HG03108 (cell line): ENCODE results near the gene ADGRG3.
"Not testable (repeated sequence)": the region's sequence is repeated elsewhere in the genome, so short reads cannot be mapped to it uniquely, and the experiment has no call there.

ENCODE experiments used
- ATAC-seq: cut with Tn5 transposase; IDR thresholded peaks from one replicate; pipeline ENCODE4 v1.9.1; 2021; ENCODE audit warnings: moderate library complexity; ENCODE audit not compliant: unreplicated experiment

ADGRG3 gene

DNA sequence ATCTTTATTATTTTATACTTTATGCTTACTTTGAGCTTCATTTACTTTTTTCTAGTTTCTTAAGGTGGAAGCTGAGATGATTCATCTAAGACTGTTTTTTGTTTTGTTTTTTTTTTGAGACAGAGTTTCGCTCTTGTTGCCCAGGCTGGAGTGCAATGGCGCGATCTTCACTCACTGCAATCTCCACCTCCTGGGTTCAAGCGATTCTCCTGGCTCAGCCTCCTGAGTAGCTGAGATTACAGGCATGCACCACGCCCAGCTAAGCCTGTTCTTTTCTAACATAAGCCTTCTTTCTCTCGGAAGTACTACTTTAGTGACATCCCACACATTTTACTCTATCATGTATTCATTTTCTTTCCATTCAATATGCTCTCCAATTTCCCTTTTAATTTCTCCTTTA is 44.5 kb downstream of the ADGRG3 start:
- not testable (repeated sequence) for ATAC-seq

- no peak for ATAC-seq
These were observed 45.5 kb downstream of the ADGRG3 start for GRCh38 chr16:57713596-57713995.

DNA sequence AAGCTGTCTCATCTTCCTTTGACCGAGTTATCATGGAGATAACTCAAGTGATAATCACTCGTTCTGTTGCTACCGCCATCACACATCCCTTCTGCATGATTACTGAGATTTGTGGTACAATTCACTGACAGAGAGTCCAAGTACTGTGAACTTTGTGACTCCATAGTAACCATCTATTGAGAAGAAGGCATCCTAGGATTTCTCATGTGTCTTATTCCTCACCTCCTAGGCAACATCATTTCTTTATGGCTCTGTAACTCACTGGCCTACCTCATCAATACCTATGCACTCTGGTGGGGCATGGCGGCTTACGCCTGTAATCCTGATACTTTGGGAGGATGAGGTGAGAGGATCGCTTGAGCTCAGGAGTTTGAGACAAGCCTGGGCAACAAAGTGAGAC is 45.9 kb downstream of the ADGRG3 start:
- ATAC-seq: no peak

DNA sequence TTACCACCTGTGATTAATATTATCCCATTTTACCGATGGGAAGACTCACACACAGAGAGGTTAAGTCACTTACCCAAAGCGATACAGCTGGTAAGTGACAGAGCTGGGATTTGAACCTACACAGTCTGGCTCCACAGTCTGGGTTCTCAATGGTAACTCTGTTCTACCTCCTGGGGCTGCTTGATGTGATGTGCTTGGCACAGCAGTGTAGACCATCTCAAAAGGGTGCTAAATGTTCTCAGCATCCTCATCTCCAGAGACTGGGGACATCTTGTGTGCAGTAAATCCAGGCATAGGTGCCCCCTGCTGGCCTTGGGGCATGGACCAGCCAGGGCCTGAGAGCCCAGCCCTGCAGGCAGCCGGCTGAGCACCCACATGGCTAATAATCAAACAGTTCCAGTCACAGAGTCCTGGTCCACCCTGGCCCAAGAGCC is 52.1 kb downstream of the ADGRG3 start:
- no peak for ATAC-seq

GRCh38 chr16:57721356-57722209 is 53.5 kb downstream of the ADGRG3 start:
- ATAC-seq: no peak

DNA sequence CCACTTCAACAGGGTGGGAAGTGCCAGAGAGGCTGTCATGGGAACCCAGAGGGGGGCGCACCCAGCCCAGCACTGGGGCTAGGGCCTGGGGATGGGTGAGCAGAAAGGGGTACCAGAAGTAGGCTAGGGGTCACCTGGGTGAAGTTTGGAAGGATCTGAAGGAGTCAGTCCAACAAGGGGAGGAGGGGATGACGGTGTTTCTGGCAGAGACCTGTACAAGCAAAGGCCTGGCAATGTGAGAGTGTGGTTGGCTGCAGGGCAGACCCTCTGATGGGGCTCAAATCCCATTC is 54.0 kb downstream of the ADGRG3 start:
- no peak for ATAC-seq

DNA sequence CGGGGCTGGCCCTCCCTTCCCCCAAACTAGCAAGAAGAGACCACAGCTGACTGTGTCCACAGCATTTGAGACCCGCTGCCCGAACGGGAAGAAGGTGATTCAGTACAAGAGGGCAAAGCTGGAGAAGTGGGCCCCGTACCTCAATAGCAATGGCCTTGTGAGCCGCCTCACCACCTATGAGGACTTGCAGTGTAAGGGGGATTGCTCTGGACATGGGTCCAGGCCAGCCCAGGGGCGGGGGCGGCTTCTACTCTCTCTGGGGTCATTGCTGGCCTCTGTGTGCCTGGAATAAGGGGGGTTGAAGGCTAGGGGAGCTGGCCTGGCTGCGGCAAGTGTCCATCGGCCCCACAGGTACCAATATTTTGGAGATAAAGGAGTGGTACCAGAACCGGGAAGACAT is 54.5 kb downstream of the ADGRG3 start:
- ATAC-seq: no peak

- no peak for ATAC-seq
These were observed 55.1 kb downstream of the ADGRG3 start for GRCh38 chr16:57723170-57723569.

DNA sequence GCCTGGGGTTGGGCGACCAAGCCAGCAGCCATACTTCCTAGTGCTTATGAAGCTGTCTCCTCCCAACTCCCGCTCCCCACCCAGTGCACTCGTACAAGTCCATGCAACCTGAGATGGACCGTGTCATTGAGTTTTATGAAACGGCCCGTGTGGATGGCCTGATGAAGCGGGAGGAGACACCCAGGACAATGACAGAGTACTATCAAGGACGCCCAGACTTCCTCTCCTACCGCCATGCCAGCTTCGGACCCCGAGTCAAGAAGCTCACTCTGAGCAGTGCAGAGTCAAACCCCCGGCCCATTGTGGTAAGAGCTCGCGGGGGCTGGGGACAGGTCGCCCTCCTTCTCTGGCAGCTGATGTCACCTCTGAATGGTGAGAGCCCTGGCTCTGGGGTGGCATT is 56.4 kb downstream of the ADGRG3 start:
- ATAC-seq: no peak

DNA sequence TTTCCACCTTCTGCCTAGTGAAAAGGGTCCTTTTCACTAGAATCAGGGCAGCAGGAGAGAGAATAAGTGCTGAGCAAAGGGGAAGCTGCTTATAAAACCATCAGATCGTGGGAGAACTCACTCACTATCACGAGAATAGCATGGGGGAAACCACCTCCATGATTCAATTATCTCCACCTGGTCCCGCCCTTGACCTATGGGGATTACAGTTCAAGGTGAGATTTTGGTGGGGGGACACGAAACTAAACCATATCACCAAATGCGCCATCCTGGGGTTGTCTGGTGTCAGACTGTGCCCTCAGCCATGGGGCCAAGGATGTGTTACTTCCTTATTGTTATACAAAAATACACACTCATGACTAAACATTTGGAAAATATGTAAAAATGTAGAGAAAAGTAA is 57.0 kb downstream of the ADGRG3 start:
- ATAC-seq: no peak

- no peak for ATAC-seq
These were observed 57.4 kb downstream of the ADGRG3 start for GRCh38 chr16:57725554-57725953.

DNA sequence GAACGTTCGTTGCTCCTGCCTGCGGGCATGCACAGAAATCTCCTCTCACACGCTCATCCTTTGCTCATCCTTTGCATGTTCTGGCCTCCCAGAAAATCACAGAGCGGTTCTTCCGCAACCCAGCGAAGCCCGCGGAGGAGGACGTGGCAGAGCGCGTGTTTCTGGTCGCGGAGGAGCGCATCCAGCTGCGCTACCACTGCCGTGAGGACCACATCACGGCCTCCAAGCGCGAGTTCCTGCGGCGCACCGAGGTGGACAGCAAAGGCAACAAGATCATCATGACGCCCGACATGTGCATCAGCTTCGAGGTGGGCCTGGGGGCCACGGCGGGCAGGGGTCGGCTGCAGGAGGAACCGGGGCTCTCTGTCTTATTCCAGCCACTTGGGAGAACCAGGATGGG is 57.9 kb downstream of the ADGRG3 start:
- no peak for ATAC-seq

GRCh38 chr16:57726433-57726947 is 58.4 kb downstream of the ADGRG3 start:
- ATAC-seq: no peak

DNA sequence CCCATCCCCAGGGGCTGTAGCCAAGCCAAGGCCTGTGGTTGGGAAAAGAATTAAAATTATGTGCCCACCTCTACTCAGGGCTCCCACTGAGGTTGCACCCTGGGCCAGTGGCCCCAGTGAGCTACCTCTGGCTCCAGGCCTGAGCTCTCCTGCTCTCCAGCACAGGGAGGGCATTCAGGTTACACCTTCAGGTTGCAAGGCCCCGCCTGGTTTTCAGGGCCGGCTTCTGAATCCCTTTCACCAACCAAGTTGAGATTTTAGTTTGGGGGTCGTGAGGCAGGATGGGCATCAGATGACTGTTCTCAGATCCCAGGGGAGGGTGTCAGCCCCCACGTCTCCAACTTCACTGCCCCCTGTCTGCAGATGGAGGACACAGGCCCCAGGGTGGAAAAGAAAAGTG is 59.5 kb downstream of the ADGRG3 start:
- no peak for ATAC-seq

DNA sequence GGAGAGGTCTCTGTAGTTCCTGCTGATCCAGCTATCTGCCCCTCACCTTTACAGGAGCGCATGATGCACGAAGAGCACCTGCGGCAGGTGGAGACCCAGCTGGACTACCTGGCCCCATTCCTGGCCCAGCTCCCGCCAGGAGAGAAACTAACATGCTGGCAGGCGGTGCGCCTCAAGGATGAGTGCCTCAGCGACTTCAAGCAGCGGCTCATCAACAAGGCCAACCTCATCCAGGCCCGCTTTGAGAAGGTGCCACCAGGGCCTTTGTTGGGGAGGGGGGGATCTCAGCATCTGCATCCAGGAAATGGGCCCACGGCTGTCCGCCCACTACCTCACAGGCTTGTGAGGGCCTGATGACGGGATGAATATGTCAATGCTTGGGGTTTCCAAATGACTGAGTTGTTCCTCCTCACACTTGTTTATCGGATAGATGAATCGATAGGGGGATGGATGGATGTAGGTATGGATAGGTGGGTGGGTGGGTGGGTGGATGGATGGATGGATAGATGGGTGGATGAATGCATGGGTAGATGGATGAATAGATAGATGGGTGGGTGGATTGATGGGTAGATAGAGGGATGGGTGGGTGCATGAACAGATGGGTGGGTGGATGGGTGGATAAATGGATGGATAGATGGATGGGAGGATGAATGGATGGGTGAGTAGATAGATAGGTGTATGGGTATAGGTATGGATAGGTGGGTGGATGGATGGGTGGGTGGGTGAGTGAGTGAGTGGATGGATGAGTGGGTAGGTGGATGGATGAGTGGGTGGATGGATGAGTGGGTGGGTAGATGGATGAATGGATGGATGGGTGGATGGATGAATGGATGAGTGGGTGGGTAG is 60.5 kb downstream of the ADGRG3 start:
- ATAC-seq: no peak

- no peak for ATAC-seq
These were observed 61.0 kb downstream of the ADGRG3 start for GRCh38 chr16:57729182-57729484.

- not testable (repeated sequence) for ATAC-seq
These were observed 61.7 kb downstream of the ADGRG3 start for GRCh38 chr16:57729852-57730251.

- ATAC-seq: no peak
These were observed 62.9 kb downstream of the ADGRG3 start for GRCh38 chr16:57730771-57731730.

- ATAC-seq: no peak
These were observed 63.9 kb downstream of the ADGRG3 start for GRCh38 chr16:57732037-57732436.

GRCh38 chr16:57732714-57733113 is 64.6 kb downstream of the ADGRG3 start:
- no peak for ATAC-seq

DNA sequence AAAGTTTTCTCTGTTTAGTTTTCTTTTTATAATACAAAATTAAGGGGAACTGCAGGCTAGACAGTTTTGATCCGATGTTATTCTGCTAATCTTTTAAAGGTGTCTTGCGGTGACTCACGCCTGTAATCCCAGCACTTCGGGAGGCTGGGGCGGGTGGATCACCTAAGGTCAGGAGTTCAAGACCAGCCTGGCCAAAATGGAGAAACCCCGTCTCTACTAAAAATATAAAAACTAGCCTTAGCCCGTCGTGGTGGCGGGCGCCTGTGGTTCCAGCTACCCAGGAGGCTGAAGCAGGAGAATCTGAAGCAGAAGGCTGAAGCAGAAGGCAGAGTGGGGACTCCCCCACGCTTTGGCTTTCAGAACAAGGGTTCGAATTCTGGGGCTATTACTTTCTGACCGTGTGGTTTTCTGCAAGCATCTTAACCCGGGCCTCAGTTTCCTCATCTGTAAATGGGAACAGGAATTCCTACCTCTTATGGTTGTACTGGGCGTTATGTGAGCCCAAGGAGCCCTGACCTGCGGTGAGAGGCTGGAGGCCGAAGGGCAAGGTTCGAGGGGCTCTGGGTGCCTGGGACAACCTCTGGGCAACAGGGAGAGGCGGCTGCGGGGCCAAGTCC is 66.3 kb downstream of the ADGRG3 start:
- ATAC-seq: no peak
